Subcutaneous adipose tissue (tissue), 4 donors: ENCODE measurements around the gene HTT-AS. TPM values are rescaled to one million over a fixed set of nuclear protein-coding genes. Genes with fewer than 3 reads are reported as not detected.

Experiments
- CTCF ChIP-seq: fragments of 450-650 bp; IDR thresholded peaks from one replicate; pipeline ENCODE4 v1.5.1; 2016; ENCODE audit warnings: low read depth, mild to moderate bottlenecking, control low read depth, antibody characterized with exemption, moderate library complexity
- total RNA-seq, 4 donors: library from RNA; depleted of rRNA; stranded (reverse); fragments of >200 nt; gene quantifications; one replicate each; pipeline ENCODE4 v1.1.0, GENCODE V29; 2016

Gene HTT-AS
- total RNA-seq, 4 donors from 2014 or later = not detected

GRCh38 chr4:3085948-3086670 is 11.8 kb upstream of the HTT-AS start:
- TF ChIP-seq CTCF = no peak

GRCh38 chr4:3083732-3084131 is 9.4 kb upstream of the HTT-AS start:
- no peak for TF ChIP-seq CTCF

GRCh38 chr4:3082925-3083515 is 8.7 kb upstream of the HTT-AS start:
- TF ChIP-seq CTCF = no peak

- no peak for TF ChIP-seq CTCF
These were observed 5.4 kb upstream of the HTT-AS start for GRCh38 chr4:3079694-3080123.

- TF ChIP-seq CTCF = no peak
These were observed 3.5 kb upstream of the HTT-AS start for GRCh38 chr4:3077796-3078195.

GRCh38 chr4:3075652-3075981 is 1.3 kb upstream of the HTT-AS start:
- TF ChIP-seq CTCF = no peak

- no peak for TF ChIP-seq CTCF
These were observed 711 bp upstream of the HTT-AS start for GRCh38 chr4:3074846-3075651.
